ENCODE data around the gene EPB41L5.
"Not testable (repeated sequence)": the region's sequence is repeated elsewhere in the genome, so short reads cannot be mapped to it uniquely, and the experiment has no call there.

Gene EPB41L5

GRCh38 chr2:120064664-120065063 lies 51.8 kb downstream of the EPB41L5 start:
- no peak overlapping the region for H3K9ac ChIP-seq
- no peaks in the 10 kb centered on the region for H3K79me2 ChIP-seq (ENCODE audit: insufficient read depth, low read depth)
- TF ChIP-seq CTCF (conservative IDR thresholded peaks at IDR 0.05; ENCODE audit: low read depth, low read length), result no peak
- no peaks in the 10 kb centered on the region for H3K27me3 ChIP-seq (ENCODE audit: insufficient read depth, low read depth)
- no peaks in the 10 kb centered on the region for H4K20me1 ChIP-seq (ENCODE audit: insufficient read depth)
- no peak overlapping the region for H3K4me2 ChIP-seq
- no peaks in the 10 kb centered on the region for H3K36me3 ChIP-seq (ENCODE audit: insufficient read depth)
- H3K27ac ChIP-seq, result no peak overlapping the region
- no peaks in the 10 kb centered on the region for H3K4me1 ChIP-seq (ENCODE audit: low read depth, poor library complexity, severe bottlenecking)
- no peak overlapping the region for H2AFZ ChIP-seq (ENCODE audit: low read depth)
- no peak overlapping the region for H3K4me3 ChIP-seq (IDR thresholded peaks at IDR 0.05; ENCODE audit: insufficient read depth, low read depth, low read length)

GRCh38 chr2:120066800-120067547 lies 54.1 kb downstream of the EPB41L5 start:
- Histone ChIP-seq H4K20me1 (ENCODE audit: insufficient read depth) (no peaks in the 10 kb centered on the region), H3K27ac (no peak overlapping the region), H3K4me1 (ENCODE audit: low read depth, poor library complexity, severe bottlenecking) (no peaks in the 10 kb centered on the region), H3K4me2 (no peak overlapping the region), H2AFZ (ENCODE audit: low read depth) (no peak overlapping the region), H3K27me3 (ENCODE audit: insufficient read depth, low read depth) (no peaks in the 10 kb centered on the region), H3K9ac (no peak overlapping the region), H3K4me3 (IDR thresholded peaks at IDR 0.05; ENCODE audit: insufficient read depth, low read depth, low read length) (no peak overlapping the region), H3K79me2 (ENCODE audit: insufficient read depth, low read depth) (no peaks in the 10 kb centered on the region), H3K36me3 (ENCODE audit: insufficient read depth) (no peaks in the 10 kb centered on the region)
- TF ChIP-seq CTCF (conservative IDR thresholded peaks at IDR 0.05; ENCODE audit: low read depth, low read length), result no peak

GRCh38 chr2:120068040-120068658 lies 55.3 kb downstream of the EPB41L5 start:
- H2AFZ ChIP-seq (ENCODE audit: low read depth); H3K4me3 ChIP-seq (IDR thresholded peaks at IDR 0.05; ENCODE audit: insufficient read depth, low read depth, low read length); H3K79me2 ChIP-seq (ENCODE audit: insufficient read depth, low read depth); H3K27me3 ChIP-seq (ENCODE audit: insufficient read depth, low read depth); H3K36me3 ChIP-seq (ENCODE audit: insufficient read depth); H4K20me1 ChIP-seq (ENCODE audit: insufficient read depth); H3K4me2 ChIP-seq; H3K4me1 ChIP-seq (ENCODE audit: low read depth, poor library complexity, severe bottlenecking); H3K9ac ChIP-seq; H3K27ac ChIP-seq: not testable (repeated sequence)

- no peak overlapping the region for H3K4me3 ChIP-seq (IDR thresholded peaks at IDR 0.05; ENCODE audit: insufficient read depth, low read depth, low read length)
- no peaks in the 10 kb centered on the region for H3K27me3 ChIP-seq (ENCODE audit: insufficient read depth, low read depth)
- no peak for TF ChIP-seq CTCF (conservative IDR thresholded peaks at IDR 0.05; ENCODE audit: low read depth, low read length)
- no peak overlapping the region for H3K27ac ChIP-seq
- no peaks in the 10 kb centered on the region for H3K36me3 ChIP-seq (ENCODE audit: insufficient read depth)
- H3K4me1 ChIP-seq (ENCODE audit: low read depth, poor library complexity, severe bottlenecking), result no peaks in the 10 kb centered on the region
- no peak overlapping the region for H3K9ac ChIP-seq
- no peaks in the 10 kb centered on the region for H4K20me1 ChIP-seq (ENCODE audit: insufficient read depth)
- H2AFZ ChIP-seq (ENCODE audit: low read depth), result no peak overlapping the region
- H3K79me2 ChIP-seq (ENCODE audit: insufficient read depth, low read depth), result no peaks in the 10 kb centered on the region
- H3K4me2 ChIP-seq, result no peak overlapping the region
Measured at GRCh38 chr2:120075545-120075944, 62.7 kb downstream of the EPB41L5 start.

- Histone ChIP-seq H3K4me2 (no peak overlapping the region), H3K4me1 (ENCODE audit: low read depth, poor library complexity, severe bottlenecking) (no peaks in the 10 kb centered on the region), H3K79me2 (ENCODE audit: insufficient read depth, low read depth) (no peaks in the 10 kb centered on the region), H3K36me3 (ENCODE audit: insufficient read depth) (no peaks in the 10 kb centered on the region), H3K9ac (no peak overlapping the region), H4K20me1 (ENCODE audit: insufficient read depth) (no peaks in the 10 kb centered on the region), H3K27me3 (ENCODE audit: insufficient read depth, low read depth) (no peaks in the 10 kb centered on the region), H3K4me3 (IDR thresholded peaks at IDR 0.05; ENCODE audit: insufficient read depth, low read depth, low read length) (no peak overlapping the region), H2AFZ (ENCODE audit: low read depth) (no peak overlapping the region), H3K27ac (no peak overlapping the region)
- no peak for TF ChIP-seq CTCF (conservative IDR thresholded peaks at IDR 0.05; ENCODE audit: low read depth, low read length)
Measured at GRCh38 chr2:120077896-120078295, 65.0 kb downstream of the EPB41L5 start.
